ENCODE data around the gene LEF1. TPM values are rescaled to one million over a fixed set of nuclear protein-coding genes. Genes with fewer than 3 reads are reported as not detected.

LEF1 gene
- total RNA-seq, 1 donor, result 0.63 TPM

DNA sequence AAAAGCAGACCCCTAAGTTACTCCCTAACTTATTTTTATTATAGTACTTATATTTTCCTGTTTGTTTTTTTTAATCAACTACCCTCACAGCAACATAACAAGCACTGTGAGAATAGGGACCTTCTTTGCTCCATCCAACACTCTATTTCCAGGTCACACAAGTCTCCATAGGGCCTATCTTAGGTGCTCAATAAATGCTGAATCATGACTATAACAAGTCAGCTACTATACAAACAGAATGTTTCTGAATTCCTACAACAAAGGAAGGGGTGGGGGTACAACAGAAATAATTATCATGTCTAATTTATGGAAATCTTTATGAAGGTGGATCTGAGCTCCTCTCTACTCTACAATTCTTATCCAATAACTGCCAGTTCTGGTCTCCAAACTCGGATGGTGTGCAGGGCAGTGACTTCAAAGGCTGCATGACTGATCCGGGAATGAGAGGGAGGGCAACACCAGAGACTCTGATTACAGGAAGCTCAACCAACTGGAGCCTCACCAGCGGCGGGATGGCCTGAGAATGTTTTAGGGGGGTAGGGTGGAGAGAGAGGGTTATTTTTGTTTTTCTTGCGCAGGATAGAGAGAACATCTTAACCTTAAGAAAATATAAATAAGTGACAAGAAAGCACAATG is 107.9 kb downstream of the LEF1 start:
- H3K4me3 ChIP-seq (ENCODE audit: low read depth, low read length), result no peak overlapping the region
- TF ChIP-seq CTCF (IDR thresholded peaks at IDR 0.05; ENCODE audit: insufficient read depth, low read length), result no peak
- DNase-seq (ENCODE audit: low read depth), result no peak

GRCh38 chr4:108060164-108060563 is 108.6 kb downstream of the LEF1 start:
- no peak overlapping the region for H3K4me3 ChIP-seq (ENCODE audit: low read depth, low read length)
- peak; percentile 44 for DNase-seq (ENCODE audit: low read depth)
- peak; percentile 19 for TF ChIP-seq CTCF (IDR thresholded peaks at IDR 0.05; ENCODE audit: insufficient read depth, low read length)

GRCh38 chr4:108058685-108059440 is 109.9 kb downstream of the LEF1 start:
- no peak for DNase-seq (ENCODE audit: low read depth)
- TF ChIP-seq CTCF (IDR thresholded peaks at IDR 0.05; ENCODE audit: insufficient read depth, low read length), result no peak

DNA sequence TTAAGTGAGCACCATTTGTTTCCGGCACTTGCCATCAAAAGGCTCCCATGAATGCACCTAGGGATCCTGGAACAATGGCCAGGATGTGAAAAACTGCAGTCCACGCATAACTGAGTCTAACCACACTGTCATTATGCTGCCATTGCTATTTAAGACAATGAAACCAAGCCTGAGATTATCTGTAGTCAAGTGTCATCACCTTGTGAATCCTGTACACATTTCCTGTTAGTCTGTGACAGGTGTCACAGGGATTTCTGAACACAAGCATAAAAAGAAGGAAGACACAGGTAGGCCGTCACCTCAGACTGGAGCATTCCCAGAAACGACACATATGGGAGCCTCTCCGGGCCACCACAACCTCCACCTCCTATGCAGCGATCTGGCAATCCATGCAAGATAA is 112.3 kb downstream of the LEF1 start:
- no peak for TF ChIP-seq CTCF (IDR thresholded peaks at IDR 0.05; ENCODE audit: insufficient read depth, low read length)
- no peak for DNase-seq (ENCODE audit: low read depth)
- no peak overlapping the region for H3K4me3 ChIP-seq (ENCODE audit: low read depth, low read length)

More at GRCh38 chr4:108058685-108059440, 109.9 kb downstream of the LEF1 start:
- no peak overlapping the region for H3K4me3 ChIP-seq (ENCODE audit: low read depth, low read length)

DNA sequence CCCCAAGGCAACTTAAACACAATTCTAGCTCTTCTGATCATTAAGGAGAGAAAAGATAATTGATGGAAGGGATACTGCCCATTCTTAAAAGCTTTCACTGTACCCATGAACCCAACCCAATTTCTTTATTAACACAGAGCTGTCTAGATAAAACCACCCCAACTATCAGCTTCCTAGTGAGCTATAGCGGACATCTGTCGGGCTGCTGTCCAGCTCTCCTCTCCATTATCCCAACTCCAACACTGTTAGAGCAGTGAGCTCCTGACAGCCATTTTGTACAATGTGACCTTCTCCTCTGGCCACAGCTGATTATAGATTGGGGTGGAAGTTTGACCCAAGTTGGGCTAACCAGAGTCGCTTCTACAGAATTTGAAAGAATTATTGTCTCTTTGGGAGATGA is 112.9 kb downstream of the LEF1 start:
- DNase-seq (ENCODE audit: low read depth), result no peak
- H3K4me3 ChIP-seq (ENCODE audit: low read depth, low read length), result no peak overlapping the region
- no peak for TF ChIP-seq CTCF (IDR thresholded peaks at IDR 0.05; ENCODE audit: insufficient read depth, low read length)

- no peak for TF ChIP-seq CTCF (IDR thresholded peaks at IDR 0.05; ENCODE audit: insufficient read depth, low read length)
- DNase-seq (ENCODE audit: low read depth), result no peak
- no peak overlapping the region for H3K4me3 ChIP-seq (ENCODE audit: low read depth, low read length)
These were observed 114.6 kb downstream of the LEF1 start for GRCh38 chr4:108054025-108054638.
